Natural killer cell (primary cell): Measurements from ENCODE around the gene ABAT. TPM values are rescaled to one million over a fixed set of nuclear protein-coding genes. Genes with fewer than 3 reads are reported as not detected.

ENCODE experiments used
- ATAC-seq, 3 donors: fragments of 150-1000 bp in 2 of 3; fragments of 200-7000 bp in 1 of 3; cut with Tn5 transposase; 1 replicate in 1 of 3; 2 replicates in 2 of 3; pipeline ENCODE4 v1.10.0; 2021; ENCODE audit warnings: mild to moderate bottlenecking in 2 of 3, moderate library complexity in 2 of 3
- DNase-seq, 2 donors: peaks; one replicate each; pipeline versions ENCODE4 v3.0.0 to v3.0.0-alpha.2; 2013 to 2021; ENCODE audit warnings: mixed read lengths in 1 of 2
- H3K27ac ChIP-seq: one replicate; pipeline ENCODE4 v1.5.1; 2013; ENCODE audit warnings: mild to moderate bottlenecking, low read length
- H3K27me3 ChIP-seq: one replicate; pipeline ENCODE4 v1.6.1; 2013; ENCODE audit warnings: low read length; ENCODE audit not compliant: control insufficient read depth, insufficient read depth
- H3K36me3 ChIP-seq: one replicate; pipeline ENCODE4 v1.6.1; 2013; ENCODE audit warnings: low read length; ENCODE audit not compliant: control insufficient read depth, insufficient read depth
- H3K4me1 ChIP-seq: one replicate; pipeline ENCODE4 v1.6.1; 2013; ENCODE audit warnings: low read length; ENCODE audit not compliant: control insufficient read depth, insufficient read depth
- H3K4me3 ChIP-seq: one replicate; pipeline ENCODE4 v1.5.1; 2013; ENCODE audit warnings: low read length
- H3K9me3 ChIP-seq: one replicate; pipeline ENCODE4 v1.6.1; 2013; ENCODE audit warnings: low read length; ENCODE audit not compliant: control insufficient read depth, insufficient read depth
- H3K27ac Mint-ChIP-seq, 2 donors: one replicate each; pipeline ENCODE4 v1.8.0; 2022; ENCODE audit warnings: mild to moderate bottlenecking in 2 of 2, mixed read lengths in 2 of 2, moderate library complexity in 1 of 2
- H3K27me3 Mint-ChIP-seq, 2 donors: one replicate each; pipeline ENCODE4 v1.8.0; 2022; ENCODE audit warnings: low read depth in 2 of 2, mixed read lengths in 2 of 2
- H3K36me3 Mint-ChIP-seq: one replicate; pipeline ENCODE4 v1.8.0; 2022; ENCODE audit warnings: mixed read lengths
- H3K4me1 Mint-ChIP-seq, 2 donors: one replicate each; pipeline ENCODE4 v1.8.0; 2022; ENCODE audit warnings: mixed read lengths in 2 of 2
- H3K4me3 Mint-ChIP-seq: one replicate; pipeline ENCODE4 v1.8.0; 2022; ENCODE audit warnings: mild to moderate bottlenecking, moderate library complexity, mixed read lengths
- H3K9me3 Mint-ChIP-seq, 2 donors: one replicate each; pipeline ENCODE4 v1.8.0; 2022; ENCODE audit warnings: mixed read lengths in 2 of 2
- WGBS: methylation state at CpG from one replicate; pipeline ENCODE4 v1.1.7; 2013; ENCODE audit warnings: missing lambda C conversion rate; ENCODE audit not compliant: insufficient coverage; 5-methylcytosine and 5-hydroxymethylcytosine counted together
- intact Hi-C: fragments of 100-400 bp; cut with micrococcal nuclease; formaldehyde crosslinking; loops from one replicate; pipeline ENCODE4 v1.14.2; 2022
- total RNA-seq, 4 donors: library from RNA; stranded (reverse); fragments of 120-200 nt in 1 of 4; gene quantifications; one replicate each; pipeline versions ENCODE4 v1.2.3 to v1.2.4, GENCODE V29; 2013 to 2022
- TF ChIP-seq, protein P1 (sequence below): fragments of 200-600 bp; IDR thresholded peaks from one replicate; pipeline ENCODE4 v1.8.0; 2022; ENCODE audit warnings: antibody characterized with exemption

ABAT gene
- total RNA-seq, 3 donors from 2014 or later (not counting 1 experiment from before 2014, with no cell fraction given) = 11.0 to 13.4 (median 11.3) TPM

DNA sequence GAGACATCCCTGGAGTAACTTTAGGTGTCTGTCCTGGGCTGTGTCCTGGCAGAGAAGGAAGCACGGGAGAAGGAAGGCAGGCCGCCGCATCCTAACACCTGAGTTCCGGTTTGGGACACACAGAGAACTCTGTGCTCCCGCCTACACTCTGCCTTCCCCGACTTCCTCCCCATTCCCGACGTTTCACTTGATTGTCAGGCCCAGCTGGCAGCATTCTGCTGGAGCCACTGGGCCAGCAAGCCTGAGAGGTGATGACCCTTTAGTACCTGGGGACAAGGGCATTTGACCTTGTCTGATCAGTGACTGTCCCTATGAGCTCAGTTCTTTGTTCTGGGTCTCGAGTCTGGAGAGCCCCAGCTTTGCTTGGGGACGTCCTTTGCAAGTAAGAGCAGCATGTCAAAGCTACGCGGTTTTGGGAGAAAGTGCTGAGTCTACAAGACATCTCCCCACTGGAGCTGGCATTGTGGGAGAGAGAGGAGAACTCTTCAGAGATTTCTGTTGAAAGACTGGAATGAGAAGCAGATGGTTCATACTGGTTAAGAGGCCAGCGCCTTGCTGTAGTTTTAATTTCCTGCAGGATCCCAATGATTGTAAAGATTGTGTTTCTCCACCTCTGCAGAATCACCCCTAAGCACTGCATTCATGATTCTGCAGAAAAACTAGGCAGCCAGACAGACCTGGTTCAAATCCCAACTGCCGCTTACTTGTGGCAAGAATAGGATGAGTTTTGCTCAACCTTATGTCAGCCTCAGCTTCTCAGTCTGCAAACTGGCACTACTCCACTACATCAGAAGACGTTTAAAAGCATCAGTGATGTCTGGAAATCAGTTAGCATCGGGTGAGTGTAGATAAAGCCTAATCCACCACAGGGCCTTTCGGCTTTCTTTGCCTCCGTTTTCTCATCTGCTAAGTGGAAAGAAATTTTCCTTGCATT is 20.6 kb downstream of the ABAT start:
- Histone ChIP-seq H3K27ac (no peak overlapping the region), H3K9me3 (peaks cover 2% of the 10 kb centered on the region), H3K4me3 (no peak overlapping the region), H3K4me1 (no peaks in the 10 kb centered on the region), H3K27me3 (no peaks in the 10 kb centered on the region), H3K36me3 (no peaks in the 10 kb centered on the region)
- Mint-ChIP-seq H3K27ac (no peak overlapping the region), H3K36me3 (no peaks in the 10 kb centered on the region), H3K27me3 (no peaks in the 10 kb centered on the region), H3K4me3 (no peak overlapping the region), H3K9me3 (no peaks in the 10 kb centered on the region), H3K4me1 (no peaks in the 10 kb centered on the region)
- intact Hi-C loops = no loop called here
- TF ChIP-seq, protein P1, sequence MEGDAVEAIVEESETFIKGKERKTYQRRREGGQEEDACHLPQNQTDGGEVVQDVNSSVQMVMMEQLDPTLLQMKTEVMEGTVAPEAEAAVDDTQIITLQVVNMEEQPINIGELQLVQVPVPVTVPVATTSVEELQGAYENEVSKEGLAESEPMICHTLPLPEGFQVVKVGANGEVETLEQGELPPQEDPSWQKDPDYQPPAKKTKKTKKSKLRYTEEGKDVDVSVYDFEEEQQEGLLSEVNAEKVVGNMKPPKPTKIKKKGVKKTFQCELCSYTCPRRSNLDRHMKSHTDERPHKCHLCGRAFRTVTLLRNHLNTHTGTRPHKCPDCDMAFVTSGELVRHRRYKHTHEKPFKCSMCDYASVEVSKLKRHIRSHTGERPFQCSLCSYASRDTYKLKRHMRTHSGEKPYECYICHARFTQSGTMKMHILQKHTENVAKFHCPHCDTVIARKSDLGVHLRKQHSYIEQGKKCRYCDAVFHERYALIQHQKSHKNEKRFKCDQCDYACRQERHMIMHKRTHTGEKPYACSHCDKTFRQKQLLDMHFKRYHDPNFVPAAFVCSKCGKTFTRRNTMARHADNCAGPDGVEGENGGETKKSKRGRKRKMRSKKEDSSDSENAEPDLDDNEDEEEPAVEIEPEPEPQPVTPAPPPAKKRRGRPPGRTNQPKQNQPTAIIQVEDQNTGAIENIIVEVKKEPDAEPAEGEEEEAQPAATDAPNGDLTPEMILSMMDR = no peak
- no peak for DNase-seq
- ATAC-seq = no peak
- 91% methylated on average over 18 of the region's 18 CpGs for WGBS

DNA sequence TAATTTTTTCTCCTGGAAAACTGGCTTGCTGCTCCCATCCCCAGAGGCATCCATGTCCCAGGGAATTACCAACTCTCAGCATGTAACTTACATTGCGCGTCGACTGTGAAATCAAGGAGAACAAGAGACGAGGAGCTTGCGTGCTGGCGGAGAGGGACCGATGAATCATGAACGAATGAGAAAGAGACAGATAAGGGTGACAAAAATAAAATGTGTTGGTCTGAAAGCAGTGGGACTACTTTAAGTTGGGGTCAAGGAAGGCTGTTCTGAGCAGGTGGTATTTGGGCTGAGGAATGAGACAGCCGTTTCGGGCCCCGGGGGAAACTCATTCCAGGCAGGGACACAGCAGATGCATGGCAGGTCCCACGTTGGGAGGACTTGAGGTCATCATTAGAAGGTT is 22.5 kb downstream of the ABAT start:
- Histone ChIP-seq H3K27ac (no peak overlapping the region), H3K36me3 (no peaks in the 10 kb centered on the region), H3K4me3 (no peak overlapping the region), H3K9me3 (no peaks in the 10 kb centered on the region), H3K4me1 (no peaks in the 10 kb centered on the region), H3K27me3 (no peaks in the 10 kb centered on the region)
- H3K27ac Mint-ChIP-seq = no peak overlapping the region
- 94% methylated on average over 12 of the region's 12 CpGs for WGBS
- intact Hi-C loops = no loop called here
- H3K27me3 Mint-ChIP-seq = no peaks in the 10 kb centered on the region
- TF ChIP-seq, protein P1 = no peak
- no peaks in the 10 kb centered on the region for H3K4me1 Mint-ChIP-seq
- H3K4me3 Mint-ChIP-seq = no peak overlapping the region
- H3K36me3 Mint-ChIP-seq = no peaks in the 10 kb centered on the region
- ATAC-seq (no peak), DNase-seq (no peak)
- no peaks in the 10 kb centered on the region for H3K9me3 Mint-ChIP-seq

DNA sequence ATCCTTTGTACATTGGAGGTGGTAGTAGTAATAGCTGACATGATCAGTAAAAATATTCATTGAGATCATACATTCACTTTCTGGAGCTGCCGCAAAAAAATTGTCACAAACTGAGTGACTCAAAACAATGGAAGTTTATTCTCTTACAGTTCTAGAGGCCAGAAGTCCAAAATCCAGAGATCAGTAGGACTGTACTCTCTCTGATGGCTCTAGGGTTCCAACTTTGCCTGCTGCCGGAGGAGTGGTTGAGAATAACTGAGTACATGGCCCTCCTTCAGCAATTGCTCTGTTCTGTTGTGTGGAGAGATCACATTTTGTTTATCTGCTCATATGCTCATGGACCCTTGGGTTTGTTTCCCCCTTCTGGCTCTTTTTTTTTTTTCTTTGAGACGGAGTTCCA is 23.5 kb downstream of the ABAT start:
- WGBS = 69% methylated on average over 3 of the region's 3 CpGs
- H3K27me3 Mint-ChIP-seq = no peaks in the 10 kb centered on the region
- H3K27ac Mint-ChIP-seq = no peak overlapping the region
- intact Hi-C loops = no loop called here
- H3K9me3 Mint-ChIP-seq = no peaks in the 10 kb centered on the region
- peaks cover 0 to 5% of the 10 kb centered on the region in 2 donors for H3K4me1 Mint-ChIP-seq
- Histone ChIP-seq H3K27me3 (no peaks in the 10 kb centered on the region), H3K4me1 (no peaks in the 10 kb centered on the region), H3K27ac (no peak overlapping the region), H3K9me3 (no peaks in the 10 kb centered on the region), H3K36me3 (no peaks in the 10 kb centered on the region), H3K4me3 (no peak overlapping the region)
- H3K36me3 Mint-ChIP-seq = no peaks in the 10 kb centered on the region
- ATAC-seq (no peak), DNase-seq (no peak)
- H3K4me3 Mint-ChIP-seq = no peak overlapping the region
- TF ChIP-seq, protein P1 = no peak
